ENCODE data around the gene GALNT9.

GALNT9 gene

GRCh38 chr12:132316497-132317232 lies 12.7 kb downstream of the GALNT9 start:
- no peak overlapping the region for H2AFZ ChIP-seq (ENCODE audit: low read depth, low read length)
- no peak overlapping the region for H3K9ac ChIP-seq (ENCODE audit: low read length)
- no peak overlapping the region for H3K4ac ChIP-seq (ENCODE audit: low read depth in 1 of 2, low read length in 2 of 2)
- H4K91ac ChIP-seq (ENCODE audit: low read length), result no peak overlapping the region
- no peak overlapping the region for H4K8ac ChIP-seq (ENCODE audit: low read length)
- H3K4me2 ChIP-seq (ENCODE audit: low read length, poor library complexity, severe bottlenecking), result no peak overlapping the region
- H3K36me3 ChIP-seq (ENCODE audit: control insufficient read depth in 1 of 2, insufficient read depth in 2 of 2, low read depth in 1 of 2, low read length in 2 of 2), result no peaks in the 10 kb centered on the region
- no peak overlapping the region for H3K4me3 ChIP-seq (ENCODE audit: insufficient read depth in 1 of 2, low read depth in 1 of 2, low read length in 2 of 2)
- 84% methylated on average over 11 of the region's 17 CpGs for WGBS
- H2BK12ac ChIP-seq (ENCODE audit: low read length in 2 of 2), result no peak overlapping the region
- H2BK5ac ChIP-seq (ENCODE audit: low read depth, low read length, poor library complexity, severe bottlenecking), result no peak overlapping the region
- H3K4me1 ChIP-seq (ENCODE audit: control insufficient read depth, insufficient read depth, low read depth, low read length), result no peaks in the 10 kb centered on the region
- H3K27me3 ChIP-seq (ENCODE audit: control insufficient read depth in 1 of 2, insufficient read depth in 1 of 2, low read length in 2 of 2), result peaks cover 0 to 57% of the 10 kb centered on the region in 2 experiments
- no peaks in the 10 kb centered on the region for H3K79me1 ChIP-seq (replicated peaks; ENCODE audit: low read length, poor library complexity, severe bottlenecking)
- H2AK5ac ChIP-seq (ENCODE audit: low read length, severe bottlenecking), result no peak overlapping the region
- H3K23ac ChIP-seq (ENCODE audit: low read length in 2 of 2), result no peak overlapping the region
- no peak overlapping the region for H3K14ac ChIP-seq (ENCODE audit: low read length in 2 of 2)
- no peak overlapping the region for H2BK120ac ChIP-seq (ENCODE audit: low read depth, low read length)
- no peak for DNase-seq
- no peak overlapping the region for H3K27ac ChIP-seq (ENCODE audit: low read length, poor library complexity, severe bottlenecking)
- H2BK15ac ChIP-seq (ENCODE audit: low read depth, poor library complexity, severe bottlenecking), result no peak overlapping the region
- H3K9me3 ChIP-seq (ENCODE audit: control insufficient read depth, low read length), result peaks cover 11% of the 10 kb centered on the region
- H3K18ac ChIP-seq (ENCODE audit: low read depth in 1 of 2, low read length in 2 of 2), result no peak overlapping the region

DNA sequence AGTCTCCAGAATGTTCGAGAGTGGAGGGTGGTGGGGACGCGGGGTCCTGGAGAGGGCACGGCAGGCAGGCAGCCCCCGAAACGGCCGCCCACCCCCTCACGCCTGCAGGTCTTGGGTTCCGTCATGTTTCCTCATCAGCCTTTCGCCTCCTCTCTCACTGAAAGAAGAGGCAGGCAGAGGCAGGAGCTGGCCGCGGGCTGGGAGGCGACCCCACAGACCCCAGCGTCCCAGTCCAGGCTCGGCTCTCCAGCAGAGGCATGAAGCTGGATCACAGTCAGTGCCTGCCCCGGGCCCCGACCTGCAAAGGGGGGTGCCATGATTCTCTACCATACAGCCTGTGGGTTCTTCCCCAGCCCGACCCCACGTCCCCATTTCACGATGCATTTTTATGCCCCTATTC lies 13.4 kb downstream of the GALNT9 start:
- H3K18ac ChIP-seq (ENCODE audit: low read depth in 1 of 2, low read length in 2 of 2), result no peak overlapping the region
- no peak overlapping the region for H3K9ac ChIP-seq (ENCODE audit: low read length)
- H3K4me2 ChIP-seq (ENCODE audit: low read length, poor library complexity, severe bottlenecking), result no peak overlapping the region
- H3K9me3 ChIP-seq (ENCODE audit: control insufficient read depth, low read length), result peaks cover 18% of the 10 kb centered on the region
- no peak overlapping the region for H2BK5ac ChIP-seq (ENCODE audit: low read depth, low read length, poor library complexity, severe bottlenecking)
- no peak for DNase-seq
- H2BK15ac ChIP-seq (ENCODE audit: low read depth, poor library complexity, severe bottlenecking), result no peak overlapping the region
- no peaks in the 10 kb centered on the region for H3K79me1 ChIP-seq (replicated peaks; ENCODE audit: low read length, poor library complexity, severe bottlenecking)
- H3K4me1 ChIP-seq (ENCODE audit: control insufficient read depth, insufficient read depth, low read depth, low read length), result no peaks in the 10 kb centered on the region
- no peak overlapping the region for H2BK120ac ChIP-seq (ENCODE audit: low read depth, low read length)
- H3K4me3 ChIP-seq (ENCODE audit: insufficient read depth in 1 of 2, low read depth in 1 of 2, low read length in 2 of 2), result no peak overlapping the region
- peaks cover 0 to 64% of the 10 kb centered on the region in 2 experiments for H3K27me3 ChIP-seq (ENCODE audit: control insufficient read depth in 1 of 2, insufficient read depth in 1 of 2, low read length in 2 of 2)
- 89% methylated on average over 17 of the region's 20 CpGs for WGBS
- H2AFZ ChIP-seq (ENCODE audit: low read depth, low read length), result no peak overlapping the region
- no peak overlapping the region for H4K91ac ChIP-seq (ENCODE audit: low read length)
- H3K14ac ChIP-seq (ENCODE audit: low read length in 2 of 2), result no peak overlapping the region
- no peak overlapping the region for H2AK5ac ChIP-seq (ENCODE audit: low read length, severe bottlenecking)
- H4K8ac ChIP-seq (ENCODE audit: low read length), result no peak overlapping the region
- no peak overlapping the region for H3K23ac ChIP-seq (ENCODE audit: low read length in 2 of 2)
- no peak overlapping the region for H2BK12ac ChIP-seq (ENCODE audit: low read length in 2 of 2)
- no peak overlapping the region for H3K4ac ChIP-seq (ENCODE audit: low read depth in 1 of 2, low read length in 2 of 2)
- no peak overlapping the region for H3K27ac ChIP-seq (ENCODE audit: low read length, poor library complexity, severe bottlenecking)
- H3K36me3 ChIP-seq (ENCODE audit: control insufficient read depth in 1 of 2, insufficient read depth in 2 of 2, low read depth in 1 of 2, low read length in 2 of 2), result no peaks in the 10 kb centered on the region

DNA sequence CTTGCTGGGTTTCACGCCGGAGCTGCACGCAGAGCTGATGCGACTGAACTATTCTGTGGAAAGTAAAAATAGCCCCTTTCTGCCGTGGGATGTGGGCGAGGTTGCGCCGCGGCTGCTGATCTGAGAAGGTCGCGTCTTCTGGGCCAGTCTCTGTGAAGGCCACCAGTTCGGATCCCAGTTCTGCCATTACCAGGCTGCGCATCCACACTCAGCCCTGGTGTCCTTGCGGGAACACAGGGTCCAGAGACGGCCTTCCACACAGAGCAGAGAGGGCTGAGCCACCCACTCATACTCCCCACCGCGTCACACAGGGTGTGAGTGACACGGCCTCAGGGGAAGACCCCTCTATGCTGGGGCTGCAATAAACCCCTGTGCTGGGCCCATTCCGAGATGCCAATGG lies 13.9 kb downstream of the GALNT9 start:
- Histone ChIP-seq H3K23ac (ENCODE audit: low read length in 2 of 2) (no peak overlapping the region), H3K36me3 (ENCODE audit: control insufficient read depth in 1 of 2, insufficient read depth in 2 of 2, low read depth in 1 of 2, low read length in 2 of 2) (no peaks in the 10 kb centered on the region), H2BK5ac (ENCODE audit: low read depth, low read length, poor library complexity, severe bottlenecking) (no peak overlapping the region), H3K9ac (ENCODE audit: low read length) (no peak overlapping the region), H2AFZ (ENCODE audit: low read depth, low read length) (no peak overlapping the region), H2AK5ac (ENCODE audit: low read length, severe bottlenecking) (no peak overlapping the region), H2BK120ac (ENCODE audit: low read depth, low read length) (no peak overlapping the region), H3K18ac (ENCODE audit: low read depth in 1 of 2, low read length in 2 of 2) (no peak overlapping the region), H3K4me3 (ENCODE audit: insufficient read depth in 1 of 2, low read depth in 1 of 2, low read length in 2 of 2) (no peak overlapping the region), H2BK15ac (ENCODE audit: low read depth, poor library complexity, severe bottlenecking) (no peak overlapping the region), H3K27ac (ENCODE audit: low read length, poor library complexity, severe bottlenecking) (no peak overlapping the region), H3K4me2 (ENCODE audit: low read length, poor library complexity, severe bottlenecking) (no peak overlapping the region), H3K27me3 (ENCODE audit: control insufficient read depth in 1 of 2, insufficient read depth in 1 of 2, low read length in 2 of 2) (peaks cover 0 to 68% of the 10 kb centered on the region in 2 experiments), H3K4ac (ENCODE audit: low read depth in 1 of 2, low read length in 2 of 2) (no peak overlapping the region), H2BK12ac (ENCODE audit: low read length in 2 of 2) (no peak overlapping the region), H4K8ac (ENCODE audit: low read length) (no peak overlapping the region), H3K4me1 (ENCODE audit: control insufficient read depth, insufficient read depth, low read depth, low read length) (no peaks in the 10 kb centered on the region), H3K14ac (ENCODE audit: low read length in 2 of 2) (no peak overlapping the region), H3K79me1 (replicated peaks; ENCODE audit: low read length, poor library complexity, severe bottlenecking) (no peaks in the 10 kb centered on the region), H4K91ac (ENCODE audit: low read length) (no peak overlapping the region), H3K9me3 (ENCODE audit: control insufficient read depth, low read length) (peaks cover 20% of the 10 kb centered on the region)
- DNase-seq, result no peak
- 94% methylated on average over 19 of the region's 19 CpGs for WGBS

GRCh38 chr12:132314516-132315233 lies 14.7 kb downstream of the GALNT9 start:
- Histone ChIP-seq H3K4me1 (ENCODE audit: control insufficient read depth, insufficient read depth, low read depth, low read length) (no peaks in the 10 kb centered on the region), H2AK5ac (ENCODE audit: low read length, severe bottlenecking) (no peak overlapping the region), H4K91ac (ENCODE audit: low read length) (no peak overlapping the region), H3K79me1 (replicated peaks; ENCODE audit: low read length, poor library complexity, severe bottlenecking) (no peaks in the 10 kb centered on the region), H3K4ac (ENCODE audit: low read depth in 1 of 2, low read length in 2 of 2) (no peak overlapping the region), H4K8ac (ENCODE audit: low read length) (no peak overlapping the region), H3K9ac (ENCODE audit: low read length) (no peak overlapping the region), H3K36me3 (ENCODE audit: control insufficient read depth in 1 of 2, insufficient read depth in 2 of 2, low read depth in 1 of 2, low read length in 2 of 2) (no peaks in the 10 kb centered on the region), H3K27ac (ENCODE audit: low read length, poor library complexity, severe bottlenecking) (no peak overlapping the region), H3K18ac (ENCODE audit: low read depth in 1 of 2, low read length in 2 of 2) (no peak overlapping the region), H3K4me2 (ENCODE audit: low read length, poor library complexity, severe bottlenecking) (no peak overlapping the region), H2BK12ac (ENCODE audit: low read length in 2 of 2) (no peak overlapping the region), H2BK5ac (ENCODE audit: low read depth, low read length, poor library complexity, severe bottlenecking) (no peak overlapping the region), H3K23ac (ENCODE audit: low read length in 2 of 2) (no peak overlapping the region), H2AFZ (ENCODE audit: low read depth, low read length) (no peak overlapping the region), H3K9me3 (ENCODE audit: control insufficient read depth, low read length) (peaks cover 20% of the 10 kb centered on the region), H3K14ac (ENCODE audit: low read length in 2 of 2) (no peak overlapping the region), H2BK120ac (ENCODE audit: low read depth, low read length) (no peak overlapping the region), H3K27me3 (ENCODE audit: control insufficient read depth in 1 of 2, insufficient read depth in 1 of 2, low read length in 2 of 2) (peaks cover 0 to 64% of the 10 kb centered on the region in 2 experiments), H2BK15ac (ENCODE audit: low read depth, poor library complexity, severe bottlenecking) (no peak overlapping the region), H3K4me3 (ENCODE audit: insufficient read depth in 1 of 2, low read depth in 1 of 2, low read length in 2 of 2) (no peak overlapping the region)
- WGBS, result 91% methylated on average over 26 of the region's 26 CpGs
- DNase-seq, result no peak
